Measurements from ENCODE around the gene ST6GALNAC1.

Gene ST6GALNAC1

DNA sequence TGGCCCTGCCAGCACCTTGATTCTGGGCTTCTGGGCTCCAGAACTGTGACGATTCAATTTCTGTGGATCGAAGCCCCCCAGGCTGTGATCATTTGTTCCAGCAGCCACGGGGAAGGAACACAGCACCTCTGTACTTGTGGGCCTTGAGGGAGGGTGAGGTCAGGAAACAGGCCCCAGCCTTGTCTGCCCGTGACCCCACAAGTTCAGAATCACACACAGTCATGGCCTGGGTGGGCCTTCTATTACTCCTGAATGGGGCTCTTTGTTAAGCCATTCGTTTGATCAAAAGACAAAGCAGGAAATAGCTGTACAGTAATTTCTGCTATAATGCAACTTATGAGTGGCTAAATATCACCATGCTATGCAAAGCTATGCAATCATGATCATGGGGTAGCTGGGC lies 68.0 kb downstream of the ST6GALNAC1 start:
- DNase-seq: no peak
